Hepatocyte (in vitro differentiated cells): ENCODE data around the gene ADGRL3.

Source experiments
- EZH2 ChIP-seq: fragments of 200-600 bp; sonication (generic); IDR thresholded peaks from 2 replicates; pipeline ENCODE4 v1.6.1; 2016; ENCODE audit warnings: antibody characterized with exemption, mild to moderate bottlenecking, borderline replicate concordance
- EZH2phosphoT487 ChIP-seq: fragments of 200-600 bp; sonication (generic); IDR thresholded peaks from one replicate; pipeline ENCODE4 v1.6.1; 2018; ENCODE audit warnings: antibody characterized with exemption, mild to moderate bottlenecking, low read depth, moderate library complexity; ENCODE audit not compliant: unreplicated experiment, severe bottlenecking
- TF ChIP-seq, protein P1 (sequence below): fragments of 200-600 bp; sonication (generic); IDR thresholded peaks from 2 replicates; pipeline ENCODE4 v1.5.1; 2016; ENCODE audit warnings: antibody characterized with exemption, mild to moderate bottlenecking; ENCODE audit not compliant: poor library complexity

DNA sequence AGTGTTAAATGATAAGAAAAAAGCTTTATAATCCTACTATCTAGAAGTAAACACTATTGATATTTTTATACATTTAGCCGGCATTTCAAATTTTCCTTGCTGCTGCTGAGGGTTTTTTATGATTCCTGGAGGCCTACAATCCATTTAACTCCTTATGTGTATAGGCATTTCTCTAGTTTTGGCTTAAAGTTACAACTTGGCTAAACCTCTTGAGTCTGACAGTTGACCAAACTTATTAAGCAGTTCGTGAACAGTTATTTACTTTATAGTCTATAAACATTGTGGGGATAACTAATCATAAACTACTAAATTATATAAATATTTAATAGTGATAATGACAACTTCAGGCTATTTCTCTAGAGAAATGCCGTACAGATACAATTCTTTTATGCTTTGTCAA is 141.9 kb downstream of the ADGRL3 start:
- TF ChIP-seq, protein P1, sequence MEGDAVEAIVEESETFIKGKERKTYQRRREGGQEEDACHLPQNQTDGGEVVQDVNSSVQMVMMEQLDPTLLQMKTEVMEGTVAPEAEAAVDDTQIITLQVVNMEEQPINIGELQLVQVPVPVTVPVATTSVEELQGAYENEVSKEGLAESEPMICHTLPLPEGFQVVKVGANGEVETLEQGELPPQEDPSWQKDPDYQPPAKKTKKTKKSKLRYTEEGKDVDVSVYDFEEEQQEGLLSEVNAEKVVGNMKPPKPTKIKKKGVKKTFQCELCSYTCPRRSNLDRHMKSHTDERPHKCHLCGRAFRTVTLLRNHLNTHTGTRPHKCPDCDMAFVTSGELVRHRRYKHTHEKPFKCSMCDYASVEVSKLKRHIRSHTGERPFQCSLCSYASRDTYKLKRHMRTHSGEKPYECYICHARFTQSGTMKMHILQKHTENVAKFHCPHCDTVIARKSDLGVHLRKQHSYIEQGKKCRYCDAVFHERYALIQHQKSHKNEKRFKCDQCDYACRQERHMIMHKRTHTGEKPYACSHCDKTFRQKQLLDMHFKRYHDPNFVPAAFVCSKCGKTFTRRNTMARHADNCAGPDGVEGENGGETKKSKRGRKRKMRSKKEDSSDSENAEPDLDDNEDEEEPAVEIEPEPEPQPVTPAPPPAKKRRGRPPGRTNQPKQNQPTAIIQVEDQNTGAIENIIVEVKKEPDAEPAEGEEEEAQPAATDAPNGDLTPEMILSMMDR = no peak
- TF ChIP-seq EZH2phosphoT487 (no peak), EZH2 (no peak)
